ENCODE data around the gene SLC39A8.
"Not testable (repeated sequence)": the region's sequence is repeated elsewhere in the genome, so short reads cannot be mapped to it uniquely, and the experiment has no call there.

SLC39A8 gene

GRCh38 chr4:102299354-102300107, 45.8 kb downstream of the SLC39A8 start:
- DNase-seq (ENCODE audit: low read depth) = no peak

- no peak for DNase-seq (ENCODE audit: low read depth)
These were observed 46.6 kb downstream of the SLC39A8 start for GRCh38 chr4:102298716-102299115.

DNA sequence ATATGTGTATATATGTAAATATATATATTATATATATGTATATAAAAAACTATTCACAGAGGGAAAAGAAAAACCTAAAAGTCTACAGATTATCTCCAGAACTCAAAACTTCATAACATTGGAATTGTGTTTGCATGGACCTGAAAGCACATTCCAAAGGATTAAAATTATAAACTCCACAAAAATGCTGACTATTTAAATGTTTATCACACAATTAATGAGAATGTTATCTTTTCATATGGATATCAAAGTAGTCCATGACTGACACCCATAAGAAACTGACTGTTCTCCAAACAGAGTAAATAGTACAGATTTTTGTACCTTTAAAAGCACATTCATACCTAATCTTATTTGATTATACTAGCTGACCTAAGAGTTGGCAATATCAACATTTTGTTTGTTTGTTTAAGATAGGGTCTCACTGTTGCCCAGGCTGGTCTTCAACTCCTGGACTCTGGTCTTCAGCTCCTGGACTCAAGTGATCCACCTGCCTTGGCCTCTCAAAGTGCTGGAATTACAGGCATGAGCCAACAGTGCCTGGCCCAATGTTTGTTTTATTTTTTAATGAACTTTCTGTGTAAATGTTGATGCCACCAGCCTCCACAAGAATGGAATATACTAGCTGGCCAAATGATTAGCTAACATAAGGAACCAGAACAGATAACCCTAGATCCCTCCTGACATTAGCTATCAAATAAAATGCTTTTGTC, 50.0 kb downstream of the SLC39A8 start:
- no peak for DNase-seq (ENCODE audit: low read depth)

DNA sequence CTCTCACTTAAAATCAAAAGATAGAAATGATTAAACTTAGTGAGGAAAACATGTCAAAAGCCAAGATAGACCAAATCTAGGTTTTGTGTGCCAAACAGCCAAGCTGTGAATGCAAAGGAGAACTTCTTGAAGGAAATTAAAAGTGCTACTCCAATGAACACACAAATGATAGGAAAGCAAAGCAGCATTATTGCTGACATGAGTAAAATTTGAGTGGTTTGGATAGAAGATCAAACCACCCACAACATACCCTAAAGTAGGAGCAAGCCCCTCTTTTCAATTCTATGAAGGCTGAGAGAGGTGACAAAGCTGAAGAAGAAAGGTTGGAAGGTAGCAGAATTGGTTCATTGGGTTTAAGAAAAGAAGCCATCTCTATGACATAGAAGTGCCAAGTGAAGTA, 56.8 kb downstream of the SLC39A8 start:
- no peak for DNase-seq (ENCODE audit: low read depth)

DNA sequence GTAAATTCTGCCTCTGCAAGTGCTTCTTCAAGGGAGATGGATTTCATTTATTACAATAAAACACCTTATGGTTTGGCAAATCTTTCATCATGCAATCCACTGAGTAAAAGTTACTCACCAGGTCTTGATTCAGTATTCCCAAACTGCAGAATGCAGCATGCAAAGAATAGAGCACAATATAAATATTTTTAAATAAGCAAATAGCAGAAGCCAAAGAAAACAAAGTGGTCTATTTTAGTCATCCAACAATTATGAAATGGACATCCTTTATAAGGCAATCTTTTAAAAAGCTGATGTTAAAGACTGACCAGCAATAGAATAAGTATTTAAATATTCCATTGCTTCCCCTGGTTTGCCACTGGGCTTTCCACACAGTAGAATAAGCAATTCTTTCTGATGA, 59.5 kb downstream of the SLC39A8 start:
- DNase-seq (ENCODE audit: low read depth) = no peak

- DNase-seq (ENCODE audit: low read depth) = no peak
These were observed 64.0 kb downstream of the SLC39A8 start for GRCh38 chr4:102281171-102281839.

GRCh38 chr4:102273317-102273716, 72.0 kb downstream of the SLC39A8 start:
- not testable (repeated sequence) for DNase-seq (ENCODE audit: low read depth)

- DNase-seq (ENCODE audit: low read depth) = no peak
These were observed 73.0 kb downstream of the SLC39A8 start for GRCh38 chr4:102272318-102272717.

- no peak for DNase-seq (ENCODE audit: low read depth)
These were observed 76.9 kb downstream of the SLC39A8 start for GRCh38 chr4:102268355-102268754.

- DNase-seq (ENCODE audit: low read depth) = no peak
These were observed 82.1 kb downstream of the SLC39A8 start for GRCh38 chr4:102263024-102263787.

DNA sequence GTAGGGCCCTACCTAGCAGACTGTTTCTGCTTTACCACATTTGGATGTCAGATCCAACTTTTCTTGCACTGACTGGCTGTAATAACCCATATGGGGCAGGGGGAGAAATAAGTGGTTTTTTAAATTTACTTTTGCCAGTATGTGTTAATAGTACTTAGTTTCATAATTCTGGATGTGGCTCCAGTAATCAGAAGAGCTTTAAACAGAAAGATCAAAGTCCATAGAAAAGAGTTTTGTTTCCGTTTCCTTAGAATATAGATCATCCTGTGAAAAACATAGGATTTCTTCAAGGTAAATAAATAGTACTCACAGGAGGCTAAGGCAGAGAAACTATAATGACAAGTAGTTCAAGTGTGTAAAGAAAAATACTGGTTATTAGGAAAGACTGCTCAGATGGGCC, 85.6 kb downstream of the SLC39A8 start:
- DNase-seq (ENCODE audit: low read depth) = no peak

- no peak for DNase-seq (ENCODE audit: low read depth)
These were observed 86.2 kb downstream of the SLC39A8 start for GRCh38 chr4:102259081-102259480.

DNA sequence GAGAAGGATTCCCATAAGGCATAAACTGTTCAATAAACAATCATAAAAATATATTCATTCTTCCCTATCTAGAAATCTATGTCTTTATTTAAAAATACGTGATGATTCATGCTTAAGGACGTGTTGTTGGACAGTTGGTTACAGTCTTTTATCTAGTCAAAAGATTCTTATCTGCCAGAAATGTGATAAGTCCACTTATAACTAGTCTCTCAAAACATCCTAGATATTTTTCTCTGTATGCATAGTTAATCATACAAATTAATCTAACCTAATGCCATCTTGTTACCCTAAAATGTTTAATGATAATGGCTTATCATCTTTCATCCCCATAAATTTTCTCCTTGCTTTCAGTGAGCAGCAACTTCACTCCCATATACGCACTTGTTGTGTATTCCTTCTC, 89.0 kb downstream of the SLC39A8 start:
- no peak for DNase-seq (ENCODE audit: low read depth)

DNA sequence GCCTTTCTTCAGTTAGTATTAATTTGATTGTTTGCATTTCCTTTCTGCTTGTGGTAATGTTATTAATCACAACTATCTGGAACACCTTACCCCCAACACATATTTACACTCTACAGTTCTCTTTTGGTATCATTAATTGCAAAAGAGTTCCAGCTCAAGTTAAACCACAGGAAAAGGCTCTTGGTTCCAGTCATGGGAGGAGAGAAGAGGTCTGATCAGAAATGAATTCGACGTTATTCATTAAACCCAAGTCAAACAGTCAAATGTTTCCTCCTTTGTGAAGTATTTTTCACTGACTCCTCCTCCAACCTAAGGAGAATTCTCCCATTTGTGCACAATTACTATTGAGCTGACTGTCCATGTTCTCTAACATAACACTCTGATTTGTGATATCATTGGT, 91.4 kb downstream of the SLC39A8 start:
- DNase-seq (ENCODE audit: low read depth) = no peak

- DNase-seq (ENCODE audit: low read depth) = no peak
These were observed 93.1 kb downstream of the SLC39A8 start for GRCh38 chr4:102252171-102252570.

DNA sequence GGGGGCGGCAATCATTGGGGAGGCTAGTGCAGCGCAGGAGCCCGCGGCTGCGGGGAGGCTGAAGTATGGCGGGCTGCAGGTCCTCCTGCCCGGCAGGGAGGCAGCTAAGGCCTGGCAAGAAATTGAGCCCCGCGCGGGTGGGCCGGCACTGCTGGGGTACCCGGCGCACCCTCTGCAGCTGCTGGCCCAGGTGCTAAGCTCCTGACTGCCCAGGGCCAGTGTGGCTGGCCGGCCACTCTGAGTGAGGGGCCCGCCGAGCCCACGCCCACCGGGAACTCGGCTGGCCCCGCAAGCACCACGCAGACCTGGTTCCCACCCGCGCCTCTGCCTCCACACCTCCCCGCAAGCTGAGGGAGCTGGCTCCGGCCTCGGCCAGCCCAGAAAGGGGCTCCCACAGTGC, 94.9 kb downstream of the SLC39A8 start:
- no peak for DNase-seq (ENCODE audit: low read depth)

DNA sequence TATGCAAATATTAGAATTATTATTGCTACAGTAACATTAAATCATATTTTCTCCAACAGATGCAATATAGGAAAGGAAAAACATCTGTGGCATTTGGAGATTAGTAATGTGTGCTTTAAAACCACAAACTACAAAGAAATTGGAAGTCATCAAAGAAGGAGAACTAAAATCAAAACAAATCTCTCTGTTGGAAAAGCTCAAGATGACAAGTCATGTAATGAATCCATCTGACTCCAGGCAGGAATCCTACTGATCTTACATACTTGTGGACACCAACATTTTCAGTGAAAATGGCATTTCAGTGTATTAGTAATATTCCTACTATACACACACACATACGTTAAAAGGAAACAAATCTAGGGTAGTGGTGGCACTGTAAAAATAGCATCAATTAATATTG, 98.2 kb downstream of the SLC39A8 start:
- DNase-seq (ENCODE audit: low read depth) = no peak

GRCh38 chr4:102246416-102246815, 98.9 kb downstream of the SLC39A8 start:
- no peak for DNase-seq (ENCODE audit: low read depth)

- DNase-seq (ENCODE audit: low read depth) = no peak
These were observed 100.3 kb downstream of the SLC39A8 start for GRCh38 chr4:102244878-102245535.

- not testable (repeated sequence) for DNase-seq (ENCODE audit: low read depth)
These were observed 102.0 kb downstream of the SLC39A8 start for GRCh38 chr4:102243296-102243695.

DNA sequence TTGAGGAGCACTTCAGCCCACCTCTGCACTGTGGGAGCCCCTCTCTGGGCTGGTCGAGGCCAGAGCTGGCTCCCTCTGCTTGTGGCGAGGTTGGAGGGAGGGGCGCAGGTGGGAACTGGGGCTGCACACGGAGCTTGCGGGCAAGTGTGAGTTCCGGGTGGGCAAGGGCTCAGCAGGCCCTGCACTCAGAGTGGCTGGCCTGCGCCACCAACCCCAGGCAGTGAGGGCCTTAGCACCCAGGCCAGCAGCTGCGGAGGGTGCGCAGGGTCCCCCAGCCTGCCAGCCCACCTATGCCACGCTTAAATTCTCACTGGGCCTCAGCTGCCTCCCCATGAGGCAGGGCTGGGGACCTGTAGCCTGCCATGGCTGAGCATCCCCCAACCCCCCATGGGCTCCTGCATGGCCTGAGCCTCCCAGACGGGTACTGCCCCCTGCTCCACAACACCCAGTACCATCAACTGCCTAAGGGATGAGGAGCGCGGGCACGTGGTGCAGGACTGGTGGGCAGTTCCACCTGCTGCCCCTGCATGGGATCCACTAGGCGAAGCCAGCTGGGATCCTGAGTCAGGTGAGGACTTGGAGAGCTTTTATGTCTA, 110.9 kb downstream of the SLC39A8 start:
- DNase-seq (ENCODE audit: low read depth) = no peak

Data from activated T-cell treated with anti-CD3 and anti-CD28 coated beads for 48 hours (primary cell).